COLO668 (cell line): ENCODE data around the gene SAMM50.

Experiments
- DNase-seq: peaks from one replicate; lab custom pipeline; 2025; ENCODE audit not compliant: unreplicated experiment; lab: John Stamatoyannopoulos, UW

SAMM50 gene

GRCh38 chr22:43976861-43977795 lies 21.9 kb downstream of the SAMM50 start:
- DNase-seq, result no peak

- DNase-seq, result no peak
These were observed 23.3 kb downstream of the SAMM50 start for GRCh38 chr22:43978558-43978957.

- DNase-seq, result no peak
These were observed 25.3 kb downstream of the SAMM50 start for GRCh38 chr22:43980579-43980978.

GRCh38 chr22:43980996-43981395 lies 25.8 kb downstream of the SAMM50 start:
- DNase-seq, result no peak

- no peak for DNase-seq
These were observed 28.6 kb downstream of the SAMM50 start for GRCh38 chr22:43983808-43984207.

GRCh38 chr22:43985532-43985931 lies 30.3 kb downstream of the SAMM50 start:
- DNase-seq, result peak; percentile 80

GRCh38 chr22:43988116-43988820 lies 33.0 kb downstream of the SAMM50 start:
- DNase-seq, result no peak

GRCh38 chr22:43988960-43989359 lies 33.7 kb downstream of the SAMM50 start:
- no peak for DNase-seq

GRCh38 chr22:43990044-43990443 lies 34.8 kb downstream of the SAMM50 start:
- DNase-seq, result no peak

- DNase-seq, result no peak
These were observed 36.2 kb downstream of the SAMM50 start for GRCh38 chr22:43991316-43992020.

- DNase-seq, result no peak
These were observed 37.1 kb downstream of the SAMM50 start for GRCh38 chr22:43992331-43992821.

- peak; percentile 49 for DNase-seq
These were observed 38.0 kb downstream of the SAMM50 start for GRCh38 chr22:43993072-43993760.

GRCh38 chr22:43994006-43994405 lies 38.8 kb downstream of the SAMM50 start:
- peak; percentile 25 for DNase-seq

- DNase-seq, result no peak
These were observed 39.2 kb downstream of the SAMM50 start for GRCh38 chr22:43994416-43994815.

- DNase-seq, result no peak
These were observed 39.9 kb downstream of the SAMM50 start for GRCh38 chr22:43995057-43995685.

- DNase-seq, result no peak
These were observed 40.5 kb downstream of the SAMM50 start for GRCh38 chr22:43995798-43996169.

GRCh38 chr22:43996170-43996980 lies 41.1 kb downstream of the SAMM50 start:
- no peak for DNase-seq

GRCh38 chr22:43996981-43997265 lies 41.7 kb downstream of the SAMM50 start:
- DNase-seq, result no peak

GRCh38 chr22:43998679-43999264 lies 43.5 kb downstream of the SAMM50 start:
- DNase-seq, result no peak
